Suprapubic skin (tissue), 4 donors: ENCODE measurements around the gene SEMA3A.

Experiments
- EP300 ChIP-seq: sonication (generic); formaldehyde crosslinking; IDR thresholded peaks from one replicate; pipeline ENCODE4 v1.6.1; 2017; ENCODE audit warnings: antibody characterized with exemption
- POLR2AphosphoS5 ChIP-seq, 3 donors: sonication (generic); formaldehyde crosslinking; IDR thresholded peaks; one replicate each; pipeline ENCODE4 v1.6.1; 2017; ENCODE audit warnings: antibody characterized with exemption in 3 of 3
- TF ChIP-seq, protein P1 (sequence below), 2 donors: fragments of 200-600 bp in 1 of 2; fragments of 450-650 bp in 1 of 2; sonication (generic) in 1 of 2; IDR thresholded peaks; one replicate each; pipeline ENCODE4 v1.5.1; 2016 to 2019; ENCODE audit warnings: antibody characterized with exemption in 2 of 2, mild to moderate bottlenecking in 1 of 2, moderate library complexity in 1 of 2

DNA sequence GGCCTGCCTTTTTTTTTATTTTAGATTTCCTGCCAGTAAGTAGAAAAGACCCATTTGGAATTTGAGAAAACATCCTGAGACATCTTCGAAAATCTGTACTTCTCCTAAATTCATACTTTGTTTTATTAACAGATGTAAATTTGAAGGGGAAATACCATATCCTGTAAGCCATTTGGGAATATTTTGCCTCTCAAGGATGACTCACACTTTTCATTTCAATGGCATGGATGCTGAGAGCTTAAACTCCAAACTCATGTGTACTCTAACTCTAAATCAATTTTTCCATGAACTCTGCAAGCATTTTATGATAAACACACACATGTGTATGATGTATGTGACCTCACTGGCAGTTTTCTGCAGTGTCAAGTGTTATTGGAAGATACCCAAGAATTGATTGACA lies 89.0 kb downstream of the SEMA3A start:
- TF ChIP-seq, protein P1, sequence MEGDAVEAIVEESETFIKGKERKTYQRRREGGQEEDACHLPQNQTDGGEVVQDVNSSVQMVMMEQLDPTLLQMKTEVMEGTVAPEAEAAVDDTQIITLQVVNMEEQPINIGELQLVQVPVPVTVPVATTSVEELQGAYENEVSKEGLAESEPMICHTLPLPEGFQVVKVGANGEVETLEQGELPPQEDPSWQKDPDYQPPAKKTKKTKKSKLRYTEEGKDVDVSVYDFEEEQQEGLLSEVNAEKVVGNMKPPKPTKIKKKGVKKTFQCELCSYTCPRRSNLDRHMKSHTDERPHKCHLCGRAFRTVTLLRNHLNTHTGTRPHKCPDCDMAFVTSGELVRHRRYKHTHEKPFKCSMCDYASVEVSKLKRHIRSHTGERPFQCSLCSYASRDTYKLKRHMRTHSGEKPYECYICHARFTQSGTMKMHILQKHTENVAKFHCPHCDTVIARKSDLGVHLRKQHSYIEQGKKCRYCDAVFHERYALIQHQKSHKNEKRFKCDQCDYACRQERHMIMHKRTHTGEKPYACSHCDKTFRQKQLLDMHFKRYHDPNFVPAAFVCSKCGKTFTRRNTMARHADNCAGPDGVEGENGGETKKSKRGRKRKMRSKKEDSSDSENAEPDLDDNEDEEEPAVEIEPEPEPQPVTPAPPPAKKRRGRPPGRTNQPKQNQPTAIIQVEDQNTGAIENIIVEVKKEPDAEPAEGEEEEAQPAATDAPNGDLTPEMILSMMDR (IDR thresholded peaks at IDR 0.05) = no peak
- TF ChIP-seq EP300 (no peak), POLR2AphosphoS5 (IDR thresholded peaks at IDR 0.05) (no peak)
